K562 (cell line): Measurements from ENCODE around the gene ARHGAP26. TPM values are rescaled to one million over a fixed set of nuclear protein-coding genes. Genes with fewer than 3 reads are reported as not detected.

ENCODE experiments used
- ATAC-seq: fragments of 200-7000 bp; cut with Tn5 transposase; 3 replicates; pipeline ENCODE4 v1.9.1; 2020; ENCODE audit warnings: moderate library complexity
- BruUV-seq: library from RNA; stranded (reverse); fragments of 400-500 nt; replicated peaks from 2 replicates; lab custom pipeline; 2021; lab: Mats Ljungman, UMichigan
- CTCF ChIA-PET: fragments of 300-600 bp; formaldehyde crosslinking; extraction: SDS; loops from one replicate; lab custom pipeline; 2021; ENCODE audit warnings: low intra/inter-chr PET ratio; lab: Yijun Ruan, JAX
- POLR2A ChIA-PET: fragments of 300-600, 350-650 bp; sonication (Branson Sonifier 250); formaldehyde crosslinking; extraction: SDS; loops from one replicate; lab custom pipeline; 2021; ENCODE audit warnings: antibody characterized with exemption, inconsistent platforms; lab: Yijun Ruan, JAX
- DNase-seq, 4 experiments: peaks; one replicate each; pipeline versions ENCODE4 v3.0.0 to v3.0.0-alpha.2; 2011 to 2018; ENCODE audit warnings: low spot score in 3 of 4, mixed read lengths in 3 of 4; ENCODE audit errors: extremely low read depth in 1 of 4
- FAIRE-seq: peaks from 2 replicates; lab custom pipeline; 2011; peaks lifted over from hg19 to GRCh38; lab: Jason Lieb, UNC
- H2AFZ ChIP-seq: 2 replicates; pipeline ENCODE4 v1.6.0; 2011; ENCODE audit warnings: low read depth, low read length, control low read depth, inconsistent platforms
- H3K27ac ChIP-seq: fragments of 200-600 bp; 3 replicates; pipeline ENCODE4 v1.8.0; 2011; ENCODE audit warnings: low read depth, mild to moderate bottlenecking, control low read depth, inconsistent platforms, low read length, moderate library complexity, mixed read lengths; ENCODE audit errors: extremely low read depth
- H3K27me3 ChIP-seq, 2 experiments: fragments of 300-600 bp in 1 of 2; 2 replicates in 1 of 2; 3 replicates in 1 of 2; pipeline versions ENCODE4 v1.6.0 to v1.8.0; 2011; ENCODE audit warnings: inconsistent platforms in 2 of 2, low read length in 2 of 2, mild to moderate bottlenecking in 1 of 2, mixed read lengths in 1 of 2, moderate library complexity in 1 of 2; ENCODE audit not compliant: control insufficient read depth in 2 of 2, insufficient read depth in 2 of 2
- H3K36me3 ChIP-seq: fragments of 300-600 bp; 3 replicates; pipeline ENCODE4 v1.8.0; 2011; ENCODE audit warnings: mild to moderate bottlenecking, low read length, inconsistent platforms; ENCODE audit not compliant: control insufficient read depth, insufficient read depth
- H3K4me1 ChIP-seq, 2 experiments: fragments of 200-600 bp in 1 of 2; replicated peaks in 1 of 2; 2 replicates in 1 of 2; 3 replicates in 1 of 2; pipeline versions ENCODE4 v1.5.1 to v1.8.0; 2011; ENCODE audit warnings: inconsistent platforms in 2 of 2, low read length in 2 of 2, mild to moderate bottlenecking in 1 of 2, mixed read lengths in 1 of 2, moderate library complexity in 1 of 2; ENCODE audit not compliant: control insufficient read depth in 2 of 2, insufficient read depth in 2 of 2
- H3K4me2 ChIP-seq: 2 replicates; pipeline ENCODE4 v1.6.1; 2011; ENCODE audit warnings: low read length, control low read depth, inconsistent platforms, mixed read lengths; ENCODE audit not compliant: insufficient read depth
- H3K4me3 ChIP-seq: fragments of 200-600 bp; sonication (generic), shearing (Covaris generic); 2 replicates; pipeline ENCODE4 v1.5.1; 2016; ENCODE audit warnings: control low read depth, inconsistent platforms
- H3K79me2 ChIP-seq: fragments of 200-600 bp; 3 replicates; pipeline ENCODE4 v1.8.0; 2011; ENCODE audit warnings: low read length, inconsistent platforms; ENCODE audit not compliant: control insufficient read depth, insufficient read depth
- H3K9ac ChIP-seq, 2 experiments: 2 replicates each; pipeline versions ENCODE4 v1.6.0 to v1.6.1; 2011; ENCODE audit warnings: low read depth in 2 of 2, low read length in 2 of 2, control low read depth in 1 of 2, inconsistent platforms in 1 of 2, mild to moderate bottlenecking in 1 of 2, mixed read lengths in 1 of 2; ENCODE audit not compliant: insufficient read depth in 1 of 2
- H3K9me1 ChIP-seq: one replicate; pipeline ENCODE4 v1.6.0; 2011; ENCODE audit warnings: inconsistent platforms, mild to moderate bottlenecking, low read length, moderate library complexity; ENCODE audit not compliant: control insufficient read depth, insufficient read depth
- H3K9me3 ChIP-seq: replicated peaks from 2 replicates; pipeline ENCODE4 v1.5.1; 2011; ENCODE audit warnings: low read depth, low read length, inconsistent platforms; ENCODE audit not compliant: control insufficient read depth, insufficient read depth
- H4K20me1 ChIP-seq: replicated peaks from 2 replicates; pipeline ENCODE4 v1.6.1; 2011; ENCODE audit warnings: low read length, inconsistent platforms, mixed read lengths; ENCODE audit not compliant: control insufficient read depth, insufficient read depth
- CBX8 ChIP-seq: fragments of 200-600 bp; sonication (generic); IDR thresholded peaks from 2 replicates; pipeline ENCODE4 v1.6.1; 2012; ENCODE audit warnings: borderline replicate concordance, mixed run types, low read depth, mild to moderate bottlenecking, moderate library complexity, mixed read lengths, low read length, control low read depth, inconsistent platforms; ENCODE audit not compliant: poor library complexity, severe bottlenecking; ENCODE audit errors: extremely low read depth
- MAX ChIP-seq: sonication (generic); formaldehyde crosslinking; IDR thresholded peaks from 2 replicates; pipeline ENCODE4 v1.9.0; 2022; ENCODE audit warnings: mild to moderate bottlenecking, missing genetic modification reagents
- NCOA2 ChIP-seq, 2 experiments: fragments of 450-650 bp; IDR thresholded peaks; 2 replicates each; pipeline ENCODE4 v1.6.1; 2018; ENCODE audit warnings: mild to moderate bottlenecking in 2 of 2, moderate library complexity in 1 of 2; ENCODE audit not compliant: partially characterized antibody in 2 of 2
- RFX5 ChIP-seq: IDR thresholded peaks from 2 replicates; pipeline ENCODE4 v1.6.1; 2011; ENCODE audit warnings: low read depth, mild to moderate bottlenecking, improper control_type of control experiment, low read length
- SRSF9 ChIP-seq: fragments of 200-400 bp; formaldehyde crosslinking; IDR thresholded peaks from 2 replicates; pipeline ENCODE4 v1.6.1; 2017; ENCODE audit warnings: low read depth, low read length, borderline replicate concordance
- TRIM25 ChIP-seq: fragments of 450-650 bp; IDR thresholded peaks from 2 replicates; pipeline ENCODE4 v1.7.0; 2016; ENCODE audit warnings: borderline replicate concordance
- YY1 ChIP-seq, 3 experiments: IDR thresholded peaks; 2 replicates each; pipeline ENCODE4 v1.6.1; 2011; ENCODE audit warnings: low read length in 2 of 3, mild to moderate bottlenecking in 2 of 3, moderate library complexity in 2 of 3, borderline replicate concordance in 1 of 3, control low read depth in 1 of 3, low read depth in 1 of 3; ENCODE audit not compliant: insufficient read depth in 3 of 3, insufficient replicate concordance in 2 of 3, control insufficient read depth in 1 of 3, insufficient read length in 1 of 3; ENCODE audit errors: extremely low read depth in 1 of 3
- ZNF639 ChIP-seq, 2 experiments: fragments of 200-800 bp in 1 of 2; sonication (Bioruptor generic) in 1 of 2; sonication (generic) in 1 of 2; formaldehyde crosslinking in 1 of 2; IDR thresholded peaks in 1 of 2; conservative IDR thresholded peaks in 1 of 2; 2 replicates each; pipeline versions ENCODE4 v1.5.0 to v1.6.1; 2016 to 2020; ENCODE audit warnings: missing compliant biosample characterization in 1 of 2, missing genetic modification characterization in 1 of 2, missing genetic modification reagents in 1 of 2
- WGBS: fragments of 100-300 bp; shearing (Covaris generic); methylation state at CpG from one replicate; pipeline ENCODE4 v1.1.6; 2016; ENCODE audit warnings: low coverage, mixed read lengths; ENCODE audit not compliant: insufficient coverage; ENCODE audit errors: missing lambda C conversion rate; 5-methylcytosine and 5-hydroxymethylcytosine counted together
- in situ Hi-C: fragments of 300-500 bp; cut with MboI; formaldehyde crosslinking; loops from 4 replicates; pipeline ENCODE4 v1.15.0; 2018; ENCODE audit warnings: inconsistent platforms, mixed read lengths
- intact Hi-C: fragments of 100-400 bp; cut with micrococcal nuclease; formaldehyde crosslinking; loops from 2 replicates; pipeline ENCODE4 v1.14.2; 2022
- polyA plus RNA-seq, 8 experiments: library from polyadenylated mRNA; depleted of rRNA in 4 of 8; stranded (reverse) in 5 of 8; unstranded in 3 of 8; fragments of >200 nt; fragmentation: Nextera tagmentation in 2 of 8; fragmentation: Illumina TruSeq in 1 of 8; extraction: Ambion mirVana in 2 of 8; extraction: Trizol in 1 of 8; gene quantifications; 2 replicates each; pipeline versions ENCODE4 v1.2.1 to v1.2.3, GENCODE V29; 2011 to 2014; ENCODE audit warnings: inconsistent platforms in 1 of 8, missing spikeins in 1 of 8
- total RNA-seq, 7 experiments: library from RNA; depleted of rRNA in 6 of 7; stranded (reverse); fragments of >200 nt in 6 of 7; fragmentation: Illumina TruSeq in 2 of 7; extraction: Trizol in 2 of 7; gene quantifications; 2 replicates each; pipeline versions ENCODE4 v1.2.1 to v1.2.3, GENCODE V29; 2011 to 2021; ENCODE audit warnings: low replicate concordance in 1 of 7
- TF ChIP-seq, protein P1 (sequence below): fragments of 450-650 bp; IDR thresholded peaks from 2 replicates; pipeline ENCODE4 v1.7.1; 2018; ENCODE audit warnings: mild to moderate bottlenecking, low read depth; ENCODE audit not compliant: partially characterized antibody
- TF ChIP-seq, protein P2 (sequence below): fragments of 250-450 bp; sonication (Bioruptor Pico); IDR thresholded peaks from 2 replicates; pipeline ENCODE4 v1.5.0; 2021

ARHGAP26 gene
- total and polyA plus RNA-seq, 9 of the 15 experiments (the other 6 are each of a cell fraction or from before 2014, with no cell fraction given): 0.13 to 1.1 (median 0.55) TPM

GRCh38 chr5:143180751-143181150 lies 410.6 kb downstream of the ARHGAP26 start:
- no peaks in the 10 kb centered on the region for H3K36me3 ChIP-seq
- intact Hi-C loops (no loop called here), in situ Hi-C loops (no loop called here)
- H3K79me2 ChIP-seq: no peaks in the 10 kb centered on the region
- no peak overlapping the region for H3K9ac ChIP-seq
- H3K27ac ChIP-seq: no peak overlapping the region
- ATAC-seq (no peak), DNase-seq (no peak), FAIRE-seq (no peak)
- no peak overlapping the region for H3K4me3 ChIP-seq
- H3K9me3 ChIP-seq: no peaks in the 10 kb centered on the region
- H3K9me1 ChIP-seq: no peaks in the 10 kb centered on the region
- POLR2A ChIA-PET: no interaction called here
- no peak overlapping the region for H2AFZ ChIP-seq
- no peaks in the 10 kb centered on the region for H3K27me3 ChIP-seq
- H4K20me1 ChIP-seq: no peaks in the 10 kb centered on the region
- CTCF ChIA-PET: no interaction called here
- 8% methylated on average over 1 of the region's 1 CpG for WGBS
- H3K4me1 ChIP-seq: peaks cover 0 to 4% of the 10 kb centered on the region in 2 experiments; a peak in 1 of 5 replicates
- H3K4me2 ChIP-seq: no peak overlapping the region
- BruUV-seq: no TSS peak
- TF ChIP-seq, protein P1, sequence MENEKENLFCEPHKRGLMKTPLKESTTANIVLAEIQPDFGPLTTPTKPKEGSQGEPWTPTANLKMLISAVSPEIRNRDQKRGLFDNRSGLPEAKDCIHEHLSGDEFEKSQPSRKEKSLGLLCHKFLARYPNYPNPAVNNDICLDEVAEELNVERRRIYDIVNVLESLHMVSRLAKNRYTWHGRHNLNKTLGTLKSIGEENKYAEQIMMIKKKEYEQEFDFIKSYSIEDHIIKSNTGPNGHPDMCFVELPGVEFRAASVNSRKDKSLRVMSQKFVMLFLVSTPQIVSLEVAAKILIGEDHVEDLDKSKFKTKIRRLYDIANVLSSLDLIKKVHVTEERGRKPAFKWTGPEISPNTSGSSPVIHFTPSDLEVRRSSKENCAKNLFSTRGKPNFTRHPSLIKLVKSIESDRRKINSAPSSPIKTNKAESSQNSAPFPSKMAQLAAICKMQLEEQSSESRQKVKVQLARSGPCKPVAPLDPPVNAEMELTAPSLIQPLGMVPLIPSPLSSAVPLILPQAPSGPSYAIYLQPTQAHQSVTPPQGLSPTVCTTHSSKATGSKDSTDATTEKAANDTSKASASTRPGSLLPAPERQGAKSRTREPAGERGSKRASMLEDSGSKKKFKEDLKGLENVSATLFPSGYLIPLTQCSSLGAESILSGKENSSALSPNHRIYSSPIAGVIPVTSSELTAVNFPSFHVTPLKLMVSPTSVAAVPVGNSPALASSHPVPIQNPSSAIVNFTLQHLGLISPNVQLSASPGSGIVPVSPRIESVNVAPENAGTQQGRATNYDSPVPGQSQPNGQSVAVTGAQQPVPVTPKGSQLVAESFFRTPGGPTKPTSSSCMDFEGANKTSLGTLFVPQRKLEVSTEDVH: no peak
- TF ChIP-seq CBX8: no peak
- TF ChIP-seq SRSF9: no peak
- TF ChIP-seq MAX (CRISPR knock-in tag): no peak
- TF ChIP-seq TRIM25: no peak
- no peak for TF ChIP-seq YY1 (IDR thresholded peaks at IDR 0.05; ENCODE audit: borderline replicate concordance in 1 of 3, control insufficient read depth in 1 of 3, extremely low read depth in 1 of 3, insufficient read depth in 3 of 3, insufficient read length in 1 of 3, insufficient replicate concordance in 2 of 3, low read depth in 1 of 3, low read length in 2 of 3)
- TF ChIP-seq, protein P2, sequence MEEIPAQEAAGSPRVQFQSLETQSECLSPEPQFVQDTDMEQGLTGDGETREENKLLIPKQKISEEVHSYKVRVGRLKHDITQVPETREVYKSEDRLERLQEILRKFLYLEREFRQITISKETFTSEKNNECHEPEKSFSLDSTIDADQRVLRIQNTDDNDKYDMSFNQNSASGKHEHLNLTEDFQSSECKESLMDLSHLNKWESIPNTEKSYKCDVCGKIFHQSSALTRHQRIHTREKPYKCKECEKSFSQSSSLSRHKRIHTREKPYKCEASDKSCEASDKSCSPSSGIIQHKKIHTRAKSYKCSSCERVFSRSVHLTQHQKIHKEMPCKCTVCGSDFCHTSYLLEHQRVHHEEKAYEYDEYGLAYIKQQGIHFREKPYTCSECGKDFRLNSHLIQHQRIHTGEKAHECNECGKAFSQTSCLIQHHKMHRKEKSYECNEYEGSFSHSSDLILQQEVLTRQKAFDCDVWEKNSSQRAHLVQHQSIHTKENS (CRISPR knock-in tag): no peak
- TF ChIP-seq NCOA2 (IDR thresholded peaks at IDR 0.05; ENCODE audit: partially characterized antibody in 2 of 2): no peak
- no peak for TF ChIP-seq ZNF639 (CRISPR knock-in tag; conservative IDR thresholded peaks at IDR 0.05 in 1 of 2, IDR thresholded peaks at IDR 0.05 in 1 of 2)
- no peak for TF ChIP-seq RFX5
